H1 (cell line): ENCODE measurements around the gene VOPP1. TPM values are rescaled to one million over a fixed set of nuclear protein-coding genes. Genes with fewer than 3 reads are reported as not detected.

Source experiments
- E2F6 ChIP-seq: IDR thresholded peaks from 2 replicates; pipeline ENCODE4 v1.6.1; 2012; ENCODE audit warnings: inconsistent platforms
- MAX ChIP-seq: IDR thresholded peaks from 2 replicates; pipeline ENCODE4 v1.6.1; 2012; ENCODE audit warnings: inconsistent platforms
- POLR2AphosphoS5 ChIP-seq: IDR thresholded peaks from 2 replicates; pipeline ENCODE4 v1.6.1; 2011; ENCODE audit warnings: low read depth, low read length
- polyA plus RNA-seq, 7 experiments: library from polyadenylated mRNA; depleted of rRNA in 3 of 7; stranded (reverse) in 5 of 7; unstranded in 2 of 7; fragments of >200 nt in 5 of 7; fragments of 200-250 nt in 2 of 7; gene quantifications; 1 replicate in 5 of 7; 2 replicates in 1 of 7; 4 replicates in 1 of 7; pipeline versions ENCODE4 v1.2.1 to v1.2.3, GENCODE V29; 2011 to 2013; ENCODE audit warnings: missing spikeins in 2 of 7, mixed read lengths in 2 of 7
- total RNA-seq: library from RNA; stranded (reverse); fragmentation: NEBNext Ultra II Directional; extraction: Animal tissue kit (Norgen Biotek cat#: 25700); gene quantifications from 2 replicates; pipeline ENCODE4 v1.2.1, GENCODE V29; 2021

VOPP1 gene
- total and polyA plus RNA-seq, 2 of the 8 experiments (the other 6 are each of a cell fraction or from before 2014, with no cell fraction given): 44.7 to 83.0 TPM

GRCh38 chr7:55501611-55502010 is 70.7 kb downstream of the VOPP1 start (continued):
- TF ChIP-seq MAX (no peak), E2F6 (no peak), POLR2AphosphoS5 (no peak)
- TF ChIP-seq, all 59 proteins: peak for 0
